Loucy (cell line): Measurements from ENCODE around the gene LTBP1.

Experiments used
- H2AFZ ChIP-seq: fragments of 200-600 bp; sonication (generic); 2 replicates; pipeline ENCODE4 v1.6.0; 2016; ENCODE audit warnings: antibody characterized with exemption, mild to moderate bottlenecking, low read length, moderate library complexity
- H3F3A ChIP-seq: fragments of 200-600 bp; 2 replicates; pipeline ENCODE4 v1.6.0; 2016; ENCODE audit warnings: antibody characterized with exemption, low read depth, mild to moderate bottlenecking
- H3K27me3 ChIP-seq: fragments of 200-600 bp; sonication (generic); 2 replicates; pipeline ENCODE4 v1.6.1; 2014; ENCODE audit warnings: low read length, mild to moderate bottlenecking; ENCODE audit not compliant: insufficient read depth, poor library complexity, severe bottlenecking
- H3K36me3 ChIP-seq: fragments of 200-600 bp; sonication (generic); 2 replicates; pipeline ENCODE4 v1.6.1; 2016; ENCODE audit warnings: low read length; ENCODE audit not compliant: insufficient read depth
- H3K4me1 ChIP-seq: fragments of 200-600 bp; sonication (generic); 2 replicates; pipeline ENCODE4 v1.5.1; 2014; ENCODE audit warnings: low read length, mild to moderate bottlenecking; ENCODE audit not compliant: insufficient read depth, poor library complexity, severe bottlenecking
- H3K4me2 ChIP-seq: fragments of 200-600 bp; sonication (generic); 2 replicates; pipeline ENCODE4 v1.6.0; 2014; ENCODE audit warnings: antibody characterized with exemption, low read length, low read depth, mild to moderate bottlenecking; ENCODE audit not compliant: poor library complexity, severe bottlenecking
- H3K4me3 ChIP-seq: fragments of 200-600 bp; sonication (generic); 2 replicates; pipeline ENCODE4 v1.5.1; 2014; ENCODE audit warnings: low read length, mild to moderate bottlenecking, mixed read lengths; ENCODE audit not compliant: poor library complexity, severe bottlenecking
- H3K79me2 ChIP-seq: fragments of 200-600 bp; sonication (generic); 2 replicates; pipeline ENCODE4 v1.6.1; 2014; ENCODE audit warnings: low read length; ENCODE audit not compliant: insufficient read depth
- H3K9ac ChIP-seq: fragments of 200-600 bp; sonication (generic); 2 replicates; pipeline ENCODE4 v1.6.0; 2014; ENCODE audit warnings: mild to moderate bottlenecking, low read depth, low read length, moderate library complexity; ENCODE audit not compliant: poor library complexity, severe bottlenecking
- H3K9me2 ChIP-seq: fragments of 200-600 bp; sonication (generic); replicated peaks from 2 replicates; pipeline ENCODE4 v1.6.1; 2016; ENCODE audit warnings: low read depth, low read length, mixed read lengths
- H3K9me3 ChIP-seq: fragments of 200-600 bp; sonication (generic); 2 replicates; pipeline ENCODE4 v1.6.1; 2014; ENCODE audit warnings: mild to moderate bottlenecking, antibody characterized with exemption, low read length, low read depth; ENCODE audit not compliant: insufficient read depth
- H4K20me1 ChIP-seq: fragments of 200-600 bp; sonication (generic); 2 replicates; pipeline ENCODE4 v1.6.0; 2014; ENCODE audit warnings: antibody characterized with exemption, low read length, mild to moderate bottlenecking; ENCODE audit not compliant: insufficient read depth, poor library complexity, severe bottlenecking
- EZH2phosphoT487 ChIP-seq: fragments of 200-600 bp; IDR thresholded peaks from 2 replicates; pipeline ENCODE4 v1.6.1; 2018; ENCODE audit warnings: antibody characterized with exemption, mild to moderate bottlenecking, moderate library complexity, borderline replicate concordance
- TF ChIP-seq, protein P1 (sequence below): fragments of 200-600 bp; sonication (generic); conservative IDR thresholded peaks from 2 replicates; pipeline ENCODE4 v1.5.1; 2014; ENCODE audit warnings: mild to moderate bottlenecking, antibody characterized with exemption, low read length

The LTBP1 gene

DNA sequence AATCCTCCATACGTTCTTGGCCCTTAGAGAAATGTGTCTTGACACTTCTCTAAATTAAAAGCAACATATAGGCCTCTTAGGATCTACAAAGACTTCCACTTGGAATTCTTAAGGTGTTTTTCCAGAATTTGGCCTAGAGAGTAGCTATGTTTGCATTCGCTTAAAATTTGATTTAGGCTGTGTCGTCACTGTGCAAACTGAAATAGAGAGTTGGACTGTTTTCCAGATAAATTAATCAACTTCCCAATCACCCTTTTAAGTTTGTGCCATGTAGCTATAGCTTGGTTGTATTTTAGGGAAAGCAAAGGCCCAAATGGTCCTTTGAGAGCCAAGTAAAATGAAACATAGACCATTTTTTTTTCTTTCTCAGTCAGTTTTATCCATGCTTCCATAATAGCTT lies 401.1 kb downstream of the LTBP1 start:
- TF ChIP-seq, protein P1, sequence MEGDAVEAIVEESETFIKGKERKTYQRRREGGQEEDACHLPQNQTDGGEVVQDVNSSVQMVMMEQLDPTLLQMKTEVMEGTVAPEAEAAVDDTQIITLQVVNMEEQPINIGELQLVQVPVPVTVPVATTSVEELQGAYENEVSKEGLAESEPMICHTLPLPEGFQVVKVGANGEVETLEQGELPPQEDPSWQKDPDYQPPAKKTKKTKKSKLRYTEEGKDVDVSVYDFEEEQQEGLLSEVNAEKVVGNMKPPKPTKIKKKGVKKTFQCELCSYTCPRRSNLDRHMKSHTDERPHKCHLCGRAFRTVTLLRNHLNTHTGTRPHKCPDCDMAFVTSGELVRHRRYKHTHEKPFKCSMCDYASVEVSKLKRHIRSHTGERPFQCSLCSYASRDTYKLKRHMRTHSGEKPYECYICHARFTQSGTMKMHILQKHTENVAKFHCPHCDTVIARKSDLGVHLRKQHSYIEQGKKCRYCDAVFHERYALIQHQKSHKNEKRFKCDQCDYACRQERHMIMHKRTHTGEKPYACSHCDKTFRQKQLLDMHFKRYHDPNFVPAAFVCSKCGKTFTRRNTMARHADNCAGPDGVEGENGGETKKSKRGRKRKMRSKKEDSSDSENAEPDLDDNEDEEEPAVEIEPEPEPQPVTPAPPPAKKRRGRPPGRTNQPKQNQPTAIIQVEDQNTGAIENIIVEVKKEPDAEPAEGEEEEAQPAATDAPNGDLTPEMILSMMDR: no peak
- no peak for TF ChIP-seq EZH2phosphoT487
- no peaks in the 10 kb centered on the region for H4K20me1 ChIP-seq
- H3K4me2 ChIP-seq: no peak overlapping the region
- no peak overlapping the region for H3K9ac ChIP-seq
- H2AFZ ChIP-seq: no peak overlapping the region
- H3K36me3 ChIP-seq: no peaks in the 10 kb centered on the region
- H3F3A ChIP-seq: 0 out of 2 replicates have a peak, but pooled peaks cover 3% of the 10 kb centered on the region
- no peak overlapping the region for H3K4me3 ChIP-seq
- no peaks in the 10 kb centered on the region for H3K79me2 ChIP-seq
- H3K4me1 ChIP-seq: peaks cover 42% of the 10 kb centered on the region
- H3K27me3 ChIP-seq: peaks cover 36% of the 10 kb centered on the region
- no peaks in the 10 kb centered on the region for H3K9me2 ChIP-seq
- no peaks in the 10 kb centered on the region for H3K9me3 ChIP-seq

DNA sequence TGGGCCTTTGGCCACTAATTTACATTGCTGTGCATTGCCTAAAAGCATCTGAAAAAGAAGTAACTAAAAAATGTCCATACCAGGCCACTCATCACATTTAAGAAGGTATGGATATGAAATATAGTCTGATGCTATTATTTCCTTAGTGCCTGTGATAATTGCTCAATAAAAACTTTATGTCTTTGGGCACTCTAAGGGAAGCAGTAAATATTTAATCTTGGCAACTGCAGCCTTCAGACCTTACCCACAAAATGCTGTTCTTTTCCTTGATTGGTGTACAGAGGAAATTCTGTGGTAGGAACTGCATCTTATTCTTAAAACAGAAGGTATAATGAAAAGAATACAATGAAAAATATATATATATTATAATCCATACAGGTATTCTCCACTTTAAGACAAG lies 403.9 kb downstream of the LTBP1 start:
- Histone ChIP-seq H3K9ac (no peak overlapping the region), H3K4me3 (no peak overlapping the region), H3K4me1 (peaks cover 21% of the 10 kb centered on the region), H2AFZ (no peak overlapping the region), H4K20me1 (no peaks in the 10 kb centered on the region), H3K9me2 (no peaks in the 10 kb centered on the region), H3K27me3 (peaks cover 38% of the 10 kb centered on the region), H3K79me2 (no peaks in the 10 kb centered on the region), H3K36me3 (no peaks in the 10 kb centered on the region), H3F3A (0 out of 2 replicates have a peak, but pooled peaks cover 3% of the 10 kb centered on the region), H3K4me2 (peak overlapping the region; percentile 27), H3K9me3 (peaks cover 7% of the 10 kb centered on the region; the same call in 1 of the 2 replicates)
- peak; percentile 97 for TF ChIP-seq EZH2phosphoT487
- TF ChIP-seq, protein P1: no peak

DNA sequence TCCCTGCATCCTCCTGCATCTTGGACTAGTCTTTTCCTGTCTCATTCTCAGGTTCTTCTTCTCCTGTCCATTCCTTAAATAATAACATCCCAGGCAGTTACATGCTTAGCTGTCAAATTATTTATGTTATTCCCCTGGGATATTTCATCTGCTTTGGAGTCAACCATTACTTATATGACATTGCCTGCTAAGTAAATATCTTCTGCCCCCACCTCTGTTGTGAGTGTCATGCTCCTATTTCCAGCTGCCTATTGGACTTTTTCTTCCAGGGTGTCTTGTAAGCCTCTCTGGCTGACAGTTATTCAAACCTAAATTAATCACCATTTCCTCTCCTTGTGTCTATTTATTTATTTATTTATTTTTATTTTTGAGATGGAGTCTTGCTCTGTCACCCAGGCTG lies 405.0 kb downstream of the LTBP1 start:
- Histone ChIP-seq H3F3A (0 out of 2 replicates have a peak, but pooled peaks cover 3% of the 10 kb centered on the region), H3K36me3 (0 out of 2 replicates have a peak, but pooled peaks cover 1% of the 10 kb centered on the region), H3K27me3 (peaks cover 38% of the 10 kb centered on the region), H4K20me1 (no peaks in the 10 kb centered on the region), H3K9ac (no peak overlapping the region), H3K4me1 (peaks cover 21% of the 10 kb centered on the region), H3K4me3 (no peak overlapping the region), H3K79me2 (no peaks in the 10 kb centered on the region), H3K9me2 (no peaks in the 10 kb centered on the region), H3K9me3 (peaks cover 17% of the 10 kb centered on the region; the same call in 1 of the 2 replicates), H3K4me2 (no peak overlapping the region), H2AFZ (no peak overlapping the region)
- TF ChIP-seq, protein P1: no peak
- no peak for TF ChIP-seq EZH2phosphoT487
